ENCODE results near the gene PCIF1. TPM values are rescaled to one million over a fixed set of nuclear protein-coding genes. Genes with fewer than 3 reads are reported as not detected.
"Not testable (repeated sequence)": the region's sequence is repeated elsewhere in the genome, so short reads cannot be mapped to it uniquely, and the experiment has no call there.

The PCIF1 gene
- total and polyA plus RNA-seq, 4 donors = 13.0 to 49.9 (median 31.0) TPM

GRCh38 chr20:45991616-45992015, 57.1 kb downstream of the PCIF1 start:
- DNase-seq (ENCODE audit: low read depth in 4 of 6, low spot score in 6 of 6) = no peak
- Histone ChIP-seq H3K9me3 (ENCODE audit: control insufficient read depth, insufficient read depth, low read length) (no peaks in the 10 kb centered on the region), H3K27ac (ENCODE audit: low read depth, low read length) (no peak overlapping the region), H3K4me3 (ENCODE audit: low read depth, low read length) (no peak overlapping the region), H3K36me3 (ENCODE audit: control insufficient read depth, insufficient read depth, low read length) (no peaks in the 10 kb centered on the region), H3K4me1 (ENCODE audit: control insufficient read depth, insufficient read depth, low read length) (no peaks in the 10 kb centered on the region), H3K27me3 (ENCODE audit: control insufficient read depth, insufficient read depth, low read length) (no peaks in the 10 kb centered on the region)
- 94% methylated on average over 3 of the region's 3 CpGs for WGBS (ENCODE audit: insufficient coverage)

- WGBS (ENCODE audit: insufficient coverage) = 69% methylated on average over 7 of the region's 12 CpGs
- H3K4me3 ChIP-seq (ENCODE audit: low read depth, low read length) = no peak overlapping the region
- H3K36me3 ChIP-seq (ENCODE audit: control insufficient read depth, insufficient read depth, low read length) = no peaks in the 10 kb centered on the region
- H3K27ac ChIP-seq (ENCODE audit: low read depth, low read length) = no peak overlapping the region
- DNase-seq (ENCODE audit: low read depth in 4 of 6, low spot score in 6 of 6) = no peak
- H3K9me3 ChIP-seq (ENCODE audit: control insufficient read depth, insufficient read depth, low read length) = no peaks in the 10 kb centered on the region
- no peaks in the 10 kb centered on the region for H3K4me1 ChIP-seq (ENCODE audit: control insufficient read depth, insufficient read depth, low read length)
- no peaks in the 10 kb centered on the region for H3K27me3 ChIP-seq (ENCODE audit: control insufficient read depth, insufficient read depth, low read length)
Measured at GRCh38 chr20:45993197-45993951, 58.9 kb downstream of the PCIF1 start.

GRCh38 chr20:45994761-45995493, 60.4 kb downstream of the PCIF1 start:
- no peaks in the 10 kb centered on the region for H3K27me3 ChIP-seq (ENCODE audit: control insufficient read depth, insufficient read depth, low read length)
- H3K4me1 ChIP-seq (ENCODE audit: control insufficient read depth, insufficient read depth, low read length) = no peaks in the 10 kb centered on the region
- DNase-seq (ENCODE audit: low read depth in 4 of 6, low spot score in 6 of 6) = no peak
- WGBS (ENCODE audit: insufficient coverage) = 60% methylated on average over 7 of the region's 9 CpGs
- no peak overlapping the region for H3K4me3 ChIP-seq (ENCODE audit: low read depth, low read length)
- H3K9me3 ChIP-seq (ENCODE audit: control insufficient read depth, insufficient read depth, low read length) = no peaks in the 10 kb centered on the region
- H3K36me3 ChIP-seq (ENCODE audit: control insufficient read depth, insufficient read depth, low read length) = no peaks in the 10 kb centered on the region
- no peak overlapping the region for H3K27ac ChIP-seq (ENCODE audit: low read depth, low read length)

- DNase-seq (ENCODE audit: low read depth in 4 of 6, low spot score in 6 of 6); H3K36me3 ChIP-seq (ENCODE audit: control insufficient read depth, insufficient read depth, low read length); H3K27me3 ChIP-seq (ENCODE audit: control insufficient read depth, insufficient read depth, low read length); H3K4me1 ChIP-seq (ENCODE audit: control insufficient read depth, insufficient read depth, low read length); H3K9me3 ChIP-seq (ENCODE audit: control insufficient read depth, insufficient read depth, low read length); H3K27ac ChIP-seq (ENCODE audit: low read depth, low read length); H3K4me3 ChIP-seq (ENCODE audit: low read depth, low read length): not testable (repeated sequence)
- WGBS (ENCODE audit: insufficient coverage) = 81% methylated on average over 4 of the region's 6 CpGs
Measured at GRCh38 chr20:45995495-45996097, 61.1 kb downstream of the PCIF1 start.

GRCh38 chr20:45997187-45997586, 62.7 kb downstream of the PCIF1 start:
- Histone ChIP-seq H3K4me1 (ENCODE audit: control insufficient read depth, insufficient read depth, low read length) (peaks cover 11% of the 10 kb centered on the region), H3K9me3 (ENCODE audit: control insufficient read depth, insufficient read depth, low read length) (no peaks in the 10 kb centered on the region), H3K4me3 (ENCODE audit: low read depth, low read length) (no peak overlapping the region), H3K27me3 (ENCODE audit: control insufficient read depth, insufficient read depth, low read length) (peaks cover 2% of the 10 kb centered on the region), H3K27ac (ENCODE audit: low read depth, low read length) (no peak overlapping the region), H3K36me3 (ENCODE audit: control insufficient read depth, insufficient read depth, low read length) (no peaks in the 10 kb centered on the region)
- 61% methylated on average over 3 of the region's 3 CpGs for WGBS (ENCODE audit: insufficient coverage)
- DNase-seq (ENCODE audit: low read depth in 4 of 6, low spot score in 6 of 6) = no peak

Other genes with a start within 250 kb of the PCIF1 start
- gene WFDC13, start 232.6 kb upstream of the PCIF1 start, total RNA-seq = not detected
- not detected for gene WFDC13, start 232.6 kb upstream of the PCIF1 start, polyA plus RNA-seq (ENCODE audit: insufficient read length in 2 of 2)
- not detected for gene WFDC10B, start 229.7 kb upstream of the PCIF1 start, total RNA-seq
- not detected for gene WFDC10B, start 229.7 kb upstream of the PCIF1 start, polyA plus RNA-seq (ENCODE audit: insufficient read length in 2 of 2)
- not detected for gene SPINT4, start 212.3 kb upstream of the PCIF1 start, total RNA-seq
- gene SPINT4, start 212.3 kb upstream of the PCIF1 start, polyA plus RNA-seq (ENCODE audit: insufficient read length in 2 of 2) = not detected
- gene WFDC3, start 142.8 kb upstream of the PCIF1 start, total RNA-seq = 1 to 10 TPM in 1 of 2 donors, under 1 TPM in 1; 0.59 to 2.8 TPM
- gene WFDC3, start 142.8 kb upstream of the PCIF1 start, polyA plus RNA-seq (ENCODE audit: insufficient read length in 2 of 2) = 1 to 10 TPM; 2.5 to 3.0 TPM
- gene DNTTIP1, start 142.7 kb upstream of the PCIF1 start, total RNA-seq = 10 to 100 TPM; 15.3 to 20.3 TPM
- gene DNTTIP1, start 142.7 kb upstream of the PCIF1 start, polyA plus RNA-seq (ENCODE audit: insufficient read length in 2 of 2) = 10 to 100 TPM; 38.9 to 40.5 TPM
- gene UBE2C, start 122.0 kb upstream of the PCIF1 start, total RNA-seq = 10 to 100 TPM in 1 of 2 donors, 1 to 10 TPM in 1; 7.1 to 31.7 TPM
- gene UBE2C, start 122.0 kb upstream of the PCIF1 start, polyA plus RNA-seq (ENCODE audit: insufficient read length in 2 of 2) = 10 to 100 TPM; 27.0 to 36.0 TPM
- 1 to 10 TPM; 1.1 to 2.4 TPM for gene TNNC2, start 107.4 kb upstream of the PCIF1 start, total RNA-seq
- gene TNNC2, start 107.4 kb upstream of the PCIF1 start, polyA plus RNA-seq (ENCODE audit: insufficient read length in 2 of 2) = 1 to 10 TPM; 3.2 to 8.8 TPM
- 10 to 100 TPM; 23.8 to 40.4 TPM for gene SNX21, start 100.9 kb upstream of the PCIF1 start, total RNA-seq
- 10 to 100 TPM; 35.8 to 40.7 TPM for gene SNX21, start 100.9 kb upstream of the PCIF1 start, polyA plus RNA-seq (ENCODE audit: insufficient read length in 2 of 2)
- gene ACOT8, start 77.3 kb upstream of the PCIF1 start, total RNA-seq = 10 to 100 TPM; 27.8 to 37.9 TPM
- gene ACOT8, start 77.3 kb upstream of the PCIF1 start, polyA plus RNA-seq (ENCODE audit: insufficient read length in 2 of 2) = 10 to 100 TPM; 38.7 to 46.3 TPM
- gene ZSWIM3, start 77.1 kb upstream of the PCIF1 start, total RNA-seq = 1 to 10 TPM; 8.8 to 9.3 TPM
- gene ZSWIM3, start 77.1 kb upstream of the PCIF1 start, polyA plus RNA-seq (ENCODE audit: insufficient read length in 2 of 2) = 1 to 10 TPM; 6.1 to 7.2 TPM
- gene ZSWIM1, start 53.5 kb upstream of the PCIF1 start, total RNA-seq = 10 to 100 TPM in 1 of 2 donors, 1 to 10 TPM in 1; 5.5 to 12.0 TPM
- gene ZSWIM1, start 53.5 kb upstream of the PCIF1 start, polyA plus RNA-seq (ENCODE audit: insufficient read length in 2 of 2) = 10 to 100 TPM; 15.9 to 18.3 TPM
- gene SPATA25, start 47.1 kb upstream of the PCIF1 start, total RNA-seq = 1 to 10 TPM; 1.3 to 3.0 TPM
- gene SPATA25, start 47.1 kb upstream of the PCIF1 start, polyA plus RNA-seq (ENCODE audit: insufficient read length in 2 of 2) = 1 to 10 TPM; 2.6 to 5.6 TPM
- gene NEURL2, start 43.5 kb upstream of the PCIF1 start, total RNA-seq = 1 to 10 TPM; 2.4 to 6.3 TPM
- 1 to 10 TPM; 3.6 to 7.0 TPM for gene NEURL2, start 43.5 kb upstream of the PCIF1 start, polyA plus RNA-seq (ENCODE audit: insufficient read length in 2 of 2)
- 10 to 100 TPM; 29.4 to 58.4 TPM for gene CTSA, start 43.3 kb upstream of the PCIF1 start, total RNA-seq
- gene CTSA, start 43.3 kb upstream of the PCIF1 start, polyA plus RNA-seq (ENCODE audit: insufficient read length in 2 of 2) = 100 to 1,000 TPM in 1 of 2 donors, 10 to 100 TPM in 1; 75.7 to 102 TPM
- gene PLTP, start 22.5 kb upstream of the PCIF1 start, total RNA-seq = 100 to 1,000 TPM in 1 of 2 donors, 10 to 100 TPM in 1; 73.7 to 471 TPM
- 100 to 1,000 TPM; 222 to 234 TPM for gene PLTP, start 22.5 kb upstream of the PCIF1 start, polyA plus RNA-seq (ENCODE audit: insufficient read length in 2 of 2)
- gene ZNF335, start 37.5 kb downstream of the PCIF1 start, total RNA-seq = 10 to 100 TPM in 1 of 2 donors, 1 to 10 TPM in 1; 9.9 to 12.9 TPM
- gene ZNF335, start 37.5 kb downstream of the PCIF1 start, polyA plus RNA-seq (ENCODE audit: insufficient read length in 2 of 2) = 10 to 100 TPM; 18.3 to 21.6 TPM
- 1 to 10 TPM in 1 of 2 donors, under 1 TPM in 1; 0.88 to 6.2 TPM for gene MMP9, start 74.2 kb downstream of the PCIF1 start, total RNA-seq
- gene MMP9, start 74.2 kb downstream of the PCIF1 start, polyA plus RNA-seq (ENCODE audit: insufficient read length in 2 of 2) = under 1 TPM; 0.11 to 0.41 TPM
- gene SLC12A5, start 94.5 kb downstream of the PCIF1 start, total RNA-seq = 10 to 100 TPM; 26.2 to 84.7 TPM
- gene SLC12A5, start 94.5 kb downstream of the PCIF1 start, polyA plus RNA-seq (ENCODE audit: insufficient read length in 2 of 2) = 100 to 1,000 TPM; 176 to 191 TPM
- gene NCOA5, start 155.3 kb downstream of the PCIF1 start, total RNA-seq = 10 to 100 TPM; 12.3 to 30.1 TPM
- gene NCOA5, start 155.3 kb downstream of the PCIF1 start, polyA plus RNA-seq (ENCODE audit: insufficient read length in 2 of 2) = 10 to 100 TPM; 49.9 to 50.7 TPM
- gene CD40, start 183.6 kb downstream of the PCIF1 start, total RNA-seq = 1 to 10 TPM; 1.6 to 6.3 TPM
- 1 to 10 TPM; 4.8 to 6.5 TPM for gene CD40, start 183.6 kb downstream of the PCIF1 start, polyA plus RNA-seq (ENCODE audit: insufficient read length in 2 of 2)